Right atrium auricular region (tissue), 2 donors: ENCODE measurements around the gene GPBP1L1. TPM values are rescaled to one million over a fixed set of nuclear protein-coding genes. Genes with fewer than 3 reads are reported as not detected.
"Not testable (repeated sequence)": the region's sequence is repeated elsewhere in the genome, so short reads cannot be mapped to it uniquely, and the experiment has no call there.

Source experiments
- DNase-seq: peaks from one replicate; pipeline ENCODE4 v3.0.0-alpha.2; 2019; ENCODE audit warnings: low spot score
- H3K27ac ChIP-seq, 2 donors: fragments of 200-600 bp; sonication (generic); 1 replicate in 1 of 2; 2 replicates in 1 of 2; pipeline ENCODE4 v1.5.1; 2016 to 2019
- H3K27me3 ChIP-seq, 2 donors: fragments of 200-600 bp; sonication (generic); one replicate each; pipeline versions ENCODE4 v1.5.1 to v1.6.0; 2017 to 2019
- H3K36me3 ChIP-seq: fragments of 200-600 bp; sonication (generic); one replicate; pipeline ENCODE4 v1.5.1; 2016
- H3K4me1 ChIP-seq, 2 donors: fragments of 200-600 bp; sonication (generic); one replicate each; pipeline versions ENCODE4 v1.5.1 to v1.6.0; 2017 to 2019
- H3K4me3 ChIP-seq, 2 donors: fragments of 200-600 bp; sonication (generic); 1 replicate in 1 of 2; 2 replicates in 1 of 2; pipeline ENCODE4 v1.5.1; 2017 to 2019; ENCODE audit warnings: mild to moderate bottlenecking in 1 of 2, moderate library complexity in 1 of 2
- H3K9me3 ChIP-seq, 2 donors: fragments of 200-600 bp; sonication (generic); one replicate each; pipeline ENCODE4 v1.5.1; 2019
- CTCF ChIP-seq, 2 donors: fragments of 200-600 bp; sonication (generic); IDR thresholded peaks; one replicate each; pipeline ENCODE4 v1.5.1; 2019; ENCODE audit warnings: antibody characterized with exemption in 2 of 2
- total RNA-seq, 2 donors: library from RNA; depleted of rRNA; stranded (reverse); fragments of >200 nt; gene quantifications; one replicate each; pipeline ENCODE4 v1.1.0, GENCODE V29; 2016

GPBP1L1 gene
- total RNA-seq, 2 donors from 2014 or later: 77.3 to 106 TPM

GRCh38 chr1:45607404-45608074 is 78.8 kb downstream of the GPBP1L1 start:
- DNase-seq: no peak
- no peak overlapping the region for H3K27ac ChIP-seq
- no peaks in the 10 kb centered on the region for H3K9me3 ChIP-seq
- H3K36me3 ChIP-seq: peaks cover 46% of the 10 kb centered on the region
- no peaks in the 10 kb centered on the region for H3K4me1 ChIP-seq
- no peaks in the 10 kb centered on the region for H3K27me3 ChIP-seq
- H3K4me3 ChIP-seq: no peak overlapping the region
- TF ChIP-seq CTCF (IDR thresholded peaks at IDR 0.05): no peak

GRCh38 chr1:45604239-45604638 is 82.1 kb downstream of the GPBP1L1 start:
- Histone ChIP-seq H3K4me1 (no peaks in the 10 kb centered on the region), H3K4me3 (no peak overlapping the region), H3K9me3 (no peaks in the 10 kb centered on the region), H3K36me3 (peaks cover 37% of the 10 kb centered on the region), H3K27ac (no peak overlapping the region), H3K27me3 (no peaks in the 10 kb centered on the region)
- DNase-seq: no peak
- TF ChIP-seq CTCF (IDR thresholded peaks at IDR 0.05): no peak

GRCh38 chr1:45596765-45597164 is 89.6 kb downstream of the GPBP1L1 start:
- not testable (repeated sequence) for DNase-seq, H3K27me3 ChIP-seq, H3K4me1 ChIP-seq, H3K9me3 ChIP-seq, H3K4me3 ChIP-seq, H3K27ac ChIP-seq
- peaks cover 15% of the 10 kb centered on the region for H3K36me3 ChIP-seq

- no peak overlapping the region for H3K27ac ChIP-seq
- peaks cover 0 to 5% of the 10 kb centered on the region in 2 donors for H3K4me1 ChIP-seq
- no peak for DNase-seq
- no peak overlapping the region for H3K4me3 ChIP-seq
- H3K27me3 ChIP-seq: no peaks in the 10 kb centered on the region
- no peaks in the 10 kb centered on the region for H3K9me3 ChIP-seq
- no peak for TF ChIP-seq CTCF (IDR thresholded peaks at IDR 0.05)
- H3K36me3 ChIP-seq: peaks cover 14% of the 10 kb centered on the region
Measured at GRCh38 chr1:45594412-45594811, 91.9 kb downstream of the GPBP1L1 start.

- no peak overlapping the region for H3K4me3 ChIP-seq
Measured at GRCh38 chr1:45589861-45590260, 96.5 kb downstream of the GPBP1L1 start.

GRCh38 chr1:45586769-45587168 is 99.6 kb downstream of the GPBP1L1 start:
- peaks cover 0 to 36% of the 10 kb centered on the region in 2 donors for H3K4me1 ChIP-seq
- no peaks in the 10 kb centered on the region for H3K36me3 ChIP-seq
- H3K27me3 ChIP-seq: no peaks in the 10 kb centered on the region
- H3K27ac ChIP-seq: no peak overlapping the region
- no peak overlapping the region for H3K4me3 ChIP-seq
- no peak for DNase-seq
- no peak for TF ChIP-seq CTCF (IDR thresholded peaks at IDR 0.05)
- no peaks in the 10 kb centered on the region for H3K9me3 ChIP-seq

More at GRCh38 chr1:45589861-45590260, 96.5 kb downstream of the GPBP1L1 start:
- peaks cover 11% of the 10 kb centered on the region for H3K36me3 ChIP-seq
- peaks cover 0 to 30% of the 10 kb centered on the region in 2 donors for H3K4me1 ChIP-seq
- no peak for TF ChIP-seq CTCF (IDR thresholded peaks at IDR 0.05)
- H3K27ac ChIP-seq: peak overlapping the region in 1 of 2 donors; percentile 31
- H3K9me3 ChIP-seq: no peaks in the 10 kb centered on the region
- no peak for DNase-seq
- H3K27me3 ChIP-seq: no peaks in the 10 kb centered on the region
